Renal cortical epithelial cell (primary cell): Measurements from ENCODE around the gene ZIC5. TPM values are rescaled to one million over a fixed set of nuclear protein-coding genes. Genes with fewer than 3 reads are reported as not detected.

Experiments used
- DNase-seq: peaks from one replicate; pipeline ENCODE4 v3.0.0-alpha.2; 2011; ENCODE audit warnings: low read depth
- total RNA-seq: library from RNA; depleted of rRNA; stranded (reverse); fragments of >200 nt; gene quantifications from 2 replicates; pipeline ENCODE4 v1.2.3, GENCODE V29; 2014

The ZIC5 gene
- total RNA-seq, 1 donor from 2014 or later, result not detected

DNA sequence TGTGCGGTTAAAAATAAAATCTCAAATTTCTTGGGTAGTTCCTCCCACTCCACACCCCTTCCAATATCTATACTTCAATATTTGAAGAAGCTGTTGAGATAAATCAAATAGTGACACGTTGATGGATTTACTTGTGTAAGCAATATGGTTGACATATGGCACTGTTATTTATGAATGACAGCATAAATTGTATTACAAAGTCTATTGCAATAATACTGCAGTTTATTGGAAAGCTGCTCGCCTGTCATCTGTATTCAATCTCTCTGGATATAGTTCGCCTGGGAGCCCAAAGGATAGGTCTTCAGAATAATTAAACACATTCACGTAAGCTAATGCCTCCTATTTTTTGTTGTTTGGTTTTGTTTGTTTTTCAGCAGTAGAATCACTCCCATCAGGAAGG, 5.0 kb upstream of the ZIC5 start:
- DNase-seq, result no peak

DNA sequence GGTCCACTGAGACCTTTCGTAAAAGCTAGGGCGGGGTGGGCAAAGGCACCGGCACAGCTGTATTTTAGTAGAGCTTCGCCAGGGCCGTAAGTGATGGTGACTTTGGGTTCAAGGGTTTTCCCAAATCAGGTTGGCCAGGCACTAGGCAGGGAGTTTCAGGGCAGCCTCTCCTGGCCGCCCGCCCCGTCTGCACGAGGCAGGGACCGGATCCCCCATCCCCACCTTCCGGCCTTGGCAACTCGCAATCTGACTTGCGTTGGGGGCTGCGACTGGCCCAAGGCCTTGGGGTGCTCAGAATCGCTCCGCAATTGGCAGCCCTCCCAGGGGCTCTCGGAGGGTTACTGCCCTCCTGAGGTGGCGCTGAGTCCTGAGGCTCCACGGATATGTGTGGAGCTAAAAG, 4.1 kb upstream of the ZIC5 start:
- DNase-seq, result no peak

GRCh38 chr13:99974939-99975561, 3.5 kb upstream of the ZIC5 start:
- DNase-seq, result no peak

GRCh38 chr13:99974296-99974938, 2.9 kb upstream of the ZIC5 start:
- DNase-seq, result no peak

DNA sequence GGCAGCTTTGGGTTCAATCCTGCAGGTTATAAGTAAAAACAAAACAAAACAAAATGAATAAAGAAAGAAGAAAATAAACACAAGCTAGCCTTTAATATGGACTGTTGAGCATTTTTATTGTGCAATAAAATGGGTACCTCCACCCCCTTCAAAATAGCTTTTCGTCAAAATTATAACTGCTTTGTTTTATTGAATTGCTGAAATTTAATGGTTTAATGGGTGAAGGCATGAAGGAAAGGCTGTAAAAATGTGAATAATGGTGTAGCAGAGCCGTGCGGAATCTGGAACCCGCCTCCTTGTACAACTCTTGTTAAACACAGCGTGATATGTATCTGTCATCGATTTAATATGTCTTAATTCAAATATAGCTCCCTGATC, 2.2 kb upstream of the ZIC5 start:
- no peak for DNase-seq

DNA sequence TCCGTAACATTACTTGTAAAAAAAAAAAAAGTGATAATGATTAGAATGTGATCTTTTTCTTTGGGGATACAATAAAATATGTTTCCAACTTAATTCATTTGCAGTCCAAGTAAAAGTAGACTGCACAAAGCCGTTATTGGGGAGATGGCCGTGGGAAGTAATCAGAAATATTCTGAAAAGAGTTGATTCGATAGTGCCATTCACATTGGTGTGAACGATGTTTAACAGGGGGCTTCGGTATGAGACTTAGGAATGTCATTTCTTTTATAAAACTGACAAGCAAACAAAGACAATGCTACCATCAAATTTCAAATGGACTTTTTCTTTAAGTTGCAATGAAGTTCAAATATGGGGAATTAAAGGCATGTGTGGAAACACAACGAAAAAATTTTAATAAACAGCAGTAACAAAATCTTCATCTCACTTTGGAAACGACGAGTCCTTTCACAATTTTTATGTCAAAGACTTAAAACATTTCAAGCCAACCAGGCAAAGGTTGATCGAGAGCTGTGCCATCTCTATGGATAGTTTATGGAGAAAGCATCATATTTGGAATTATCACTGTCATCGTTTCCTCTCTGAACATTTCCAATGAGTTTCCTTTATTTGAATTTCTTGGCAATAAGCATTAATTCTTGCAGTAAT, 1.7 kb upstream of the ZIC5 start:
- DNase-seq, result no peak

GRCh38 chr13:99972190-99972731, 694 bp upstream of the ZIC5 start:
- DNase-seq, result no peak

- DNase-seq, result no peak
These were observed 654 bp downstream of the ZIC5 start for GRCh38 chr13:99970651-99971575.

DNA sequence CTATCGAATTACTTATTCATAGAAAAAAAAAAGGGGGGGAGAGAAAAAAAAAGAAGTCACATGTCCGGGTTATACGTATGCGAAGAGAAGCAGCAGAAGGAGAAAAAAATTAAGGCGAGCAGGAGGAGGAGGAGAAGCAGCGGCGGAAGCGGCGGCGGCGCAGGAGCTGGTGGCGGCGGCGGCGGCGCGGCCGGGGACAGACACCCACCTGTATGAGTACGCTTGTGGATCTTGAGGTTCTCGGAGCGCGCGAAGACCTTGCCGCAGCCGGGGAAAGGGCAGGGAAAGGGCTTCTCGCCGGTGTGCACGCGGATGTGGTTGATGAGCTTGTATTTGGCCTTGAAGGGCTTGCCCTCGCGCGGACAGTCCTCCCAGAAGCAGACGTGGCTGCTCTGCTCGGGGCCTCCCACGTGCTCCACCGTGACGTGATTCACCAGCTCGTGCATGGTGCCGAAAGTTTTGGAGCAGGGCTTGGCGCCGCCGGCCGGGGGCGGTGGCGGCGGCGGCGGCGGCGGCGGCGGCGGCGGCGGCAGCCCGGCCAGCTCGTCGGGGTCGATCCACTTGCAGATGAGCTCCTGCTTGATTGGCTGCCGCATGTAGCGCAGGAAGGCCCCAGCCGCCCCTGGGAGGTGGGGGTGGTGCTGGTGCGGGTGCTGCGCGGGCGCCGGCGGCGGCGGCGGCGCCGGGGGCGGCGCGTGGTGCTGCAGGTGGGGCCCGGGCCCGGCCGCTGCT, 1.5 kb downstream of the ZIC5 start:
- no peak for DNase-seq

GRCh38 chr13:99969453-99969918, 2.1 kb downstream of the ZIC5 start:
- DNase-seq, result no peak

DNA sequence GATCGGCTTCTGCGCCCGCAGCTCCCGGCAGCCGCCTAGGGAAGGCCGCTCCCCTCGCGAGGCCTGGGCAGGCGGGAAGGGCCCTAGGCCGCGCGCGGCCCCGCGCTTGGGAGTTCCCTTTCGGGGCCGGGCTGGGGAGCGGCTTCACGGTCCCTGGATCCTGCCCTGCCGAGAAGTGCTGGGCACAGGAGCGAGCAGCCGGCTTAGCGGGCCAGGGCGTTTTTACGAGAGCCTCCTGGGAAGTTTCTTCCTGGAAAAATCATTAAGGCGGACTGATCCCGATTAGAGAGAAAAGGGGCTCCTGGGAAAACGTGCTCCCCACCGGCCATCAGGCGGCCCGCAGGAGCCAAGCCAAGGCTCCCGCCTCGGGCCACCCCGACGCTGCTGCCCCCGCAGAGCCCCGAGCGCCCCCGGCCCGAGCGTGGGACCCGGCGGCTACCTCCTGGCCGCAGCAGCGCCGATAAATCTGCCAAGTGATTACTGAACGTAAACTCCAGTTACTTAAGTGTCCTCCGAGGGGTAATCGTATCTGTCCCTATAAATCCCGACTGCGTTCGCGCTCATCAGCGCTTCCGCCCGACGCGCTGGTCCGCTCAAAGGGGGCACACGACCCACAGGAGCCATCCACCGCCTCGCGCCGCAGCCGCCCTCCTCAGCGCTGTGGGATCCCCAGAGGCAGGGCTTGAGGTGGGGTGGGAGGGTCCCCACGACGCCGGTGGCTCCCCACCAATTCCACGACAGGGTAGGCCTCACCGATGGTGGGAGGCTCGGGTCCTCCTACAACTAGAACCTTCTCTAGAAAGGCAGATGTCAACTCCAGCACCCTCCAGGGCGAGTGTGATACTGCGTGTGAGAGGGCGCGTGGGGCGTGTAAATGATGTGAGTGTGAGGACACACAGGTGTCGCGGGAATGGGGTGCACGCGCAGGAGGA, 2.8 kb downstream of the ZIC5 start:
- no peak for DNase-seq

GRCh38 chr13:99967869-99968520, 3.6 kb downstream of the ZIC5 start:
- no peak for DNase-seq

DNA sequence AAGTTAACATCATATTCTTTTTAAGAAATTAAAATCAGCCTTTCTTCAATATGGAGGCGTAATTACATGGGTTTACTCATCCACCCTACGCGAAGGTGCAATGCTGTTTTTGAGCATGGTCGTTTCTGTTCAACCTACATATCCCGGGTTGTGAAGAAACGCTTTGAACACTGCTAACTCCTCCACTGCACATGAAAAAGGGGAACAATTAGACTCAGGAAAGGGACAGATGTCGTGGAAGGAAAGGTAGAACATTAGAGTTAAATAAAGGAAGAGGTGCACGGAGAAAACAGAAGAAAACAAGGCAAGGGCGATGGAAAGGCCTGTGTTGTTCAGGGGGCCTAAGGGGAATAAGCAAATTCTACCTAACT, 4.1 kb downstream of the ZIC5 start:
- DNase-seq, result no peak

GRCh38 chr13:99966064-99966805, 5.3 kb downstream of the ZIC5 start:
- no peak for DNase-seq

DNA sequence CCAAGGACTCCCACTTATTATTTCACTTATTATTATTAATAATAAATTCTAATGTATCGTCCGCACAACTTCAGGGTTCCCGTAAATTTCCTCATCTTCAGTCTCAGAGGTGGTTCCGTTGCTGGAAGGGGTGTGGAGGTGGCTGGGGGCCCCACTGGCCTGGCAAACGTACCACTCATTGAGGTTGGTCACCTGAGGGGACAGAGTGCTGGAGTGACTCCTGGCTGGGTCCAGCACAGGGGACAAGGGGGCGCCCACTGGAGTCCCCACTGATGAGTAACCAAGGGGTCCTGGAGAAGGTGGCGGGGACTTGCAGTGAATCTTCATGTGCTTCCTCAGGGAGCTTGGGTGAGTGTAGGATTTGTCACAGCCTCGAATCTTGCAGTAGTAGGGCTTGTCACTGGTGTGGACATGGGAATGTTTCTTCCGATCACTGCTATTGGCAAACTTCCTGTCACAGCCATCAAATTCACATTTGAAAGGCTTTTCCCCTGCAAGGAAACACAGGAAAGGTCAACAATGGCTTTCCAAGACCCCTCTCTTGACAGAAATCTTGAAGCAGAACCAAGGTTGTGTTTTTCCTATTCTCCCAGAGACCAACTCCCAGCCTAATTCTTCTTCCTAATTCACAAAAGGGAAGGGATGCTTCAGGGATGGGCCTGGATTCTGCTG, 6.1 kb downstream of the ZIC5 start:
- no peak for DNase-seq

- DNase-seq, result no peak
These were observed 7.7 kb downstream of the ZIC5 start for GRCh38 chr13:99963816-99964339.

DNA sequence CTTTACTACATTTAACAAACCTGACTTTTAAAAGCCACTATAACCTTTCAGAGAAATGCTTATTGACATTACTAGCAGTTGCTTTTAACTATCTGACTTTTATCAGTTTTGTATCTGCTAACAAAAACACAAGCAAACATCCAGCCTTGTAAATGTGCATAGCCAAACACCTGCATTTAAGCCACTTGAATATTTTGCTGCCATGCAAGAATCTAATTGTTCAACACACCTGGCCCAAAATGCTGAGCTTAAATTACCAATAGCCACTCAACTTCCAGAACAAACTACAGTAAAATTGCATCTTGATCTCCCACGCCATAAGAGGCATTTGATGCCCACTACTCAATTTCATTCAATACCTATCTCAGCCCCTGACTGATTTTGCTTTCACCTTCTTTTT, 9.3 kb downstream of the ZIC5 start:
- no peak for DNase-seq

GRCh38 chr13:99961636-99962035, 9.9 kb downstream of the ZIC5 start:
- no peak for DNase-seq
